Measurements from ENCODE around the gene IDI2.

Gene IDI2

DNA sequence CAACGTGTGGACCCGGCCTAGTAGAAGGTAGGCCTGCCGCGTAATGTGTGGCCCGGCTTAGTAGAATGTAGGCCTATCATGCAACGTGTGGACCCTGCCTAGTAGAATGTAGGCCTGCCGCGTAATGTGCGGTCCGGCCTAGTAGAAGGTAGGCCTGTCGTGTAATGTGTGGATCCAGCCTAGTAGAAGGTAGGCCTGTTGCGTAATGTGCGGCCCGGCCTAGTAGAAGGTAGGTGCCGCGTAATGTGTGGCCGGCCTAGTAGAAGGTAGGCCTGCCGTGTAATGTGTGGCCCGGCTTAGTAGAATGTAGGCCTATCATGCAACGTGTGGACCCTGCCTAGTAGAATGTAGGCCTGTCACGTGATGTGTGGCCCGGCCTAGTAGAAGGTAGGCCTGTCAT lies 49.3 kb downstream of the IDI2 start:
- DNase-seq: no peak

DNA sequence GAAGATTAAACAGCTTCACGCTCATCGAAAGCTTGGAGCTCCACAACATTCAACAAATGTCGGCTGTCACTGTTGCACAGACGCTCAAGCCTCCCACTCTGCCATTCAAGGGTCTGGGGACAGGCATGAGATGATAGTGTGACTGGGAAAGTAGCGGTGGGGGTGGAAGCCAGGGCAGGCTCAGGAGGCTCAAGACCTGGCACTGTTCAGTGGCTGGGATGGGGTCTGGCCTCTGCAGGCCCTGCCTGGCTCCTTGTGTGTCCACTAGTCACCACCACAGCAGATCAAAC lies 50.9 kb downstream of the IDI2 start:
- DNase-seq: no peak

DNA sequence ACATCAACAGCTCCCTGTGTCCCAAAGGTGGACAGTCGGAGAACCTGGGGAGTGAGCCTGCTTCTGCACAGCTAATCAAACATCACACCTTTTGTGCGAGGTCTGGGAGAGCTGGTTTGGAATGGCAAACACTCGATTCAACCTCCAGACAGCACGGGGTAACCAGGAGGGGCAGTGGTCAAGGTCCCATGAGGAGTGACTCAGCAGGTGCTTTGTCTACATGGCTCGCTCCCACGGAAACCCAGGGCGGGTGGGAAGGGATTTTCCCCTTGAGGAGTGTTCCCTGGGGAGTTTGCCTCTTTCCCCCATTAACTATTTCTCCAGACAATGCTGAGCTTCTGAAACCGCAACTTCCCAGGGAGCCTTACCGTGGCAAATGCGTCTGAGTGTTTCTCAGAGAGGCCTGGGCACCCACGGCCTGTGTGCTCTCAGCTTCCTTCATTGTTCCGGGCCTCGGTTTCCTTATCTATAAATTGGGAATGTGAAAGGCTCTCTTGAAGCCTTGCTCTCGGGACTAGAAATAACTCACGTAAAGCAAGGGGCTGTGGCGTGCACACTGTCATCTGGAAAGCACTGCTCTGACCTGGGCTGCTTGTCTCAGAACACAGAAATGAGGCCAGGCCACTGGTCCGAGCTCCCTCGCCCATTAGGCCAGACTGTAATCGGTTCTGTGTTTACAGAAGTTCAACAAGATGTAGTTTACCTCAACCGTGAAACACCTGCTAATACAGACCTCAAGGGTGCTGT lies 51.4 kb downstream of the IDI2 start:
- DNase-seq: no peak

DNA sequence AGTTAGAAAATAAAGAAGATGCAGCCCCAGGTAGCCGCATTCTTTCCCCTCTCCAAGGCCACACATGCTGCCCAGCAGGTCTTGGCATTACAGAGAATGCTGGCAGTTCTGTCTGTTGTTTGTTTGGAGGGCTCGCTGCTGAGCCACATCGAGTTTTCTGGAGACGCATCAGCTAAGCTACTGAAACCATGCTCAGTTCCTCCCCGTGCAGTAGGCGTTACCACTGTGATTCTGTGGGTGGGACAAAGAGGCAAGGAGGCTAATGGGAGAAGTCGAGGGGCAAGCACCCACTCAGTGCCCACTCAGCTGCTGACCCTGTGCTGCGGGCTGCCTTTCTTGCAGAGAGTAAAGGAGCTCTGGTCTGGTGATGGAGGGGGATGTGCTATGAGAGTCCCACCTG lies 52.9 kb downstream of the IDI2 start:
- DNase-seq: no peak

DNA sequence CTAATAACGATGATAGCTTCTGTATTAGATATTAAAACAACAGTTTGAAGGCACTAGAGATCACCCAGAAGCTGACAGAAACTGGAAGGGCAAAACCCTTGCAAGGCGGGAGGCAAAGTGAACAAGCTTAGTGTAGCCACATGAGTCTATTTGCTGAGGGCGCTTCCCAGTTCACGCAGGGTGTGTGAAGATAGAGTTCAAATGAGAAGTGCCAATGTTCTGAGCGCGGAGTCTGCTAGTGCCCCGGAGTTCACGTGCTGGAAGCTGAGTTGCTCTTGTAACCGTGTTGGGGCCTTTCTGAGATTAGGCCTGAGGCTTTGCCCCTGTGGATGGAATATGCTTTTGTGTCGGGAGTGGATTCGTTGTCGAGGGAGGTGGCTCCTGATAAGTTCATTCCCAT lies 54.0 kb downstream of the IDI2 start:
- DNase-seq: no peak

DNA sequence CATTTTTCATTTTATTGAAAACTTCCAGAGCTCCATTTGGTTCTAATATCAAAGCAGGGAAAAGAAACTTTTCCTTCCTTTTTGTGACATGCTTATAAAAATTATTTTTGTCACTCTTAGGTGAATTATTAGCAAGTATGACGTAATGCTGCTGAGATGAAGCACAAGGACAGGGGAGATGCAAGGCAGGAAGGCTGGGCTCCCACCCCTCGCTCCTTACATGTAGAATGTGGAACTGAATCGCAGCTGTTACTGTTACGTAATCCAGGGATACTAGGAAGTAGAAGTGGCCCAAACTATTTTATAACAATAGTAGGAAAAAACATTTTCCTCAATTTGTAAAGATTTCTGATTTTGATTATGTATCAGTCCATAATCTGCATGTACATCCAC lies 54.5 kb downstream of the IDI2 start:
- DNase-seq: peak in 1 of 2 donors; percentile 5

DNA sequence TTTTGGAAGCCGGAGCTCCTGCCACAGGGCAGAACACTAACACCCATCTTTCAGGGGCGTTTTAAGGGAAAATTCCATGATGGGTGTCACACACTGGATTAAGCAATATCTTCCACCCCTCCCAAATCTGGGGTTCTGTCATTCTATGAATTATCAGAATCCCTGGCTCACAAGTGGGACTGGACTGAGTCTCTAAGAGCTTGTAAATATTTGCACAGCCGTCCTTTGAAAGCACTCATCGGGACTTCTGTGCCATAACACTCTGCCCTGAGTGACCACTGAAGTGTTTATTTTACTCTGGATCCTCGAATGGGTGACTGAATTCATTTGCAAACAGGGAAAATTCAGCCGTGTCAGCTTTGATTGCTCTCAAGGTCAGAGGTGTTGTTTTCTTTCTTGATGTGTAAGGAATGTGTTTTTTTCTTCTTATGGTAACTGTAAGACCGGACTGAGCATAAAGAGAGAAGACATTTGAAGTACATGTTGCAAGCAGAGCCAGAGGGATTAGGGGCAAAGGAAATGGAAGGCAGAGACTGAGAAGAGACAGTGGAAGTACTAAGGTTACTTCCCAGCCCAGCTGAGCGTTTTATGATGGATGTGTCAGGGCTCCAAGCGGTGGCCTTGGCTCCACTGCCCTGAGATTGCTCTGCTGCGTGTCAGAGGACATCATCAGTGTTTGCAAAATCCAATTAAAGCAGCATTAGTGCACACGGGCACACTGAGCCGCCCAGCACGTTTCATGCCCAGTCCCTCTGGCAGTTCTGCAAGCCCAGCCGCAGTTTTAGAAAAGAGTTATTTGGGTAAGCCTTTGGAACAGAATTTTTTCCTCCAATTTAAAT lies 55.1 kb downstream of the IDI2 start:
- DNase-seq: no peak

DNA sequence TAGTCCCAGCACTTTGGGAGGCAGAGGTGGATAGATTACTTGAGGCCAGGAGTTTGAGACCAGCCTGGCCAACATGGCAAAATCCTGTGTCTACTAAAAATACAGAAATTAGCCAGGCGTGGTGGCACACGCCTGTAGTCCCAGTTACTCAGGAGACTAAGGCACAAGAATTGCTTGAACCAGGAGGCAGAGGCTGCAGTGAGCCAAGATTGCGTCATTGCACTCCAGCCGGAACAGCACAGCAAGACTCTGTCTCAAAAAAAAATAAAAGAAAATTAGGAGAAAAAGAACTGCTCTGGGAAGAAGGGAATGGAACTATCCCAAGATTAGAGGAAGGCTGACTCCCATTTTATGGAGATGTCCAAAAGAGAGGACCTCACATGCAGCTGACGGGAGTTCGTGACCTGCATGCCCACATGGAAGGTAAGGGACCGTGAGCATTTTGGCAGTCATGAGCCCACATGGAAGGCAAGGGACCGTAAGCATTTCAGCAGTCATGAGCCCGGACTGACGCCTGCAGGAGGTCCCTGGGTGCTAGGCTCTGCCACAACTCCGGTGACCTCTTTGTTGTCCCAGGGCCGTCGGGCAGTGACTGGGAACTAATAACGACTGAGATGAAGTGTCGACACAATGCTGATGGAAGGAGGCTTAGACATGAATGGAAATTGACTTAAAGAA lies 56.0 kb downstream of the IDI2 start:
- no peak for DNase-seq

Data from CD4-positive, alpha-beta T cell treated with Interleukin-1 beta for 1 hour (primary cell).